Activated naive CD8-positive, alpha-beta T cell treated with anti-CD3 and anti-CD28 coated beads, Interleukin-2, amount 10 ng/mL, durations not matched to agents 7 days and 5 days (primary cell): ENCODE measurements around the gene TPM2. TPM values are rescaled to one million over a fixed set of nuclear protein-coding genes. Genes with fewer than 3 reads are reported as not detected.
A peak's percentile ranks its signal among the peaks of the same experiment; 100 is the strongest.

Experiments used
- ATAC-seq: fragments of 150-1000 bp; cut with Tn5 transposase; one replicate; pipeline ENCODE4 v1.10.0; 2021; ENCODE audit warnings: low read depth, moderate library complexity
- POLR2A ChIA-PET: fragments of 350-600 bp; sonication (Branson Sonifier 250); formaldehyde crosslinking; loops from one replicate; lab custom pipeline; 2021; ENCODE audit warnings: antibody characterized with exemption; lab: Charles Lee
- DNase-seq: peaks from one replicate; pipeline ENCODE4 v3.0.0; 2021
- H3K27ac Mint-ChIP-seq: one replicate; pipeline ENCODE4 v1.8.0; 2022; ENCODE audit warnings: mild to moderate bottlenecking, mixed read lengths
- H3K27me3 Mint-ChIP-seq: one replicate; pipeline ENCODE4 v1.8.0; 2022; ENCODE audit warnings: mild to moderate bottlenecking, moderate library complexity, mixed read lengths
- H3K36me3 Mint-ChIP-seq: one replicate; pipeline ENCODE4 v1.8.0; 2021; ENCODE audit warnings: mild to moderate bottlenecking, mixed read lengths
- H3K4me1 Mint-ChIP-seq: one replicate; pipeline ENCODE4 v1.8.0; 2021; ENCODE audit warnings: mixed read lengths
- H3K4me3 Mint-ChIP-seq: one replicate; pipeline ENCODE4 v1.8.0; 2022; ENCODE audit warnings: mild to moderate bottlenecking, moderate library complexity, mixed read lengths
- H3K9me3 Mint-ChIP-seq: one replicate; pipeline ENCODE4 v1.8.0; 2021; ENCODE audit warnings: mixed read lengths
- total RNA-seq, 2 experiments: library from RNA; stranded (reverse); gene quantifications; one replicate each; pipeline ENCODE4 v1.2.3, GENCODE V29; 2021

TPM2 gene
- total RNA-seq, 2 experiments from 2014 or later, result 35.7 to 36.9 TPM

GRCh38 chr9:35700031-35700430 lies 10.3 kb upstream of the TPM2 start:
- POLR2A ChIA-PET, result no interaction called here
- H3K4me3 Mint-ChIP-seq, result no peak overlapping the region

GRCh38 chr9:35698231-35698630 lies 8.5 kb upstream of the TPM2 start:
- H3K27me3 Mint-ChIP-seq, result no peaks in the 10 kb centered on the region
- no peaks in the 10 kb centered on the region for H3K9me3 Mint-ChIP-seq
- no peak overlapping the region for H3K4me3 Mint-ChIP-seq
- ATAC-seq (no peak), DNase-seq (no peak)
- H3K4me1 Mint-ChIP-seq, result peaks cover 5% of the 10 kb centered on the region
- POLR2A ChIA-PET, result no interaction called here
- H3K27ac Mint-ChIP-seq, result no peak overlapping the region
- peaks cover 24% of the 10 kb centered on the region for H3K36me3 Mint-ChIP-seq

More at GRCh38 chr9:35700031-35700430, 10.3 kb upstream of the TPM2 start:
- Mint-ChIP-seq H3K27ac (no peak overlapping the region), H3K27me3 (no peaks in the 10 kb centered on the region), H3K36me3 (peaks cover 34% of the 10 kb centered on the region), H3K9me3 (no peaks in the 10 kb centered on the region), H3K4me1 (peaks cover 5% of the 10 kb centered on the region)
- no peak for DNase-seq
- ATAC-seq, result no peak

GRCh38 chr9:35697486-35697885 lies 7.8 kb upstream of the TPM2 start:
- H3K36me3 Mint-ChIP-seq, result peaks cover 18% of the 10 kb centered on the region
- no peak overlapping the region for H3K4me3 Mint-ChIP-seq
- H3K27ac Mint-ChIP-seq, result no peak overlapping the region
- ATAC-seq, result no peak
- POLR2A ChIA-PET, result interaction anchor here (1.4 to 1.6 kb wide), 3 partner anchors 34 to 51 kb away, joined by 4 to 9 read pairs (median 5); partner anchors contain the start of genes CREB3 and TLN1
- H3K27me3 Mint-ChIP-seq, result no peaks in the 10 kb centered on the region
- H3K4me1 Mint-ChIP-seq, result peaks cover 5% of the 10 kb centered on the region
- DNase-seq, result no peak
- no peaks in the 10 kb centered on the region for H3K9me3 Mint-ChIP-seq

- H3K9me3 Mint-ChIP-seq, result no peaks in the 10 kb centered on the region
- no peaks in the 10 kb centered on the region for H3K27me3 Mint-ChIP-seq
- POLR2A ChIA-PET, result interaction anchor here (0.6 to 1.6 kb wide), 9 partner anchors 8 to 93 kb away, joined by 3 to 9 read pairs (median 5); partner anchors contain the start of genes ARHGEF39, CREB3, GBA2 and RGP1
- peak; percentile 81 for ATAC-seq
- no peak overlapping the region for H3K27ac Mint-ChIP-seq
- peaks cover 9% of the 10 kb centered on the region for H3K4me1 Mint-ChIP-seq
- peaks cover 18% of the 10 kb centered on the region for H3K36me3 Mint-ChIP-seq
- no peak overlapping the region for H3K4me3 Mint-ChIP-seq
- peak; percentile 55 for DNase-seq
Observed at GRCh38 chr9:35696520-35697215, 6.9 kb upstream of the TPM2 start.

GRCh38 chr9:35695943-35696401 lies 6.2 kb upstream of the TPM2 start:
- ATAC-seq (no peak), DNase-seq (no peak)
- H3K4me3 Mint-ChIP-seq, result no peak overlapping the region
- no peaks in the 10 kb centered on the region for H3K27me3 Mint-ChIP-seq
- POLR2A ChIA-PET, result interaction anchor here (1.2 to 1.6 kb wide), 7 partner anchors 9 to 84 kb away, joined by 3 to 9 read pairs (median 5); partner anchors contain the start of genes ARHGEF39, CREB3, GBA2 and RGP1
- peaks cover 18% of the 10 kb centered on the region for H3K36me3 Mint-ChIP-seq
- H3K27ac Mint-ChIP-seq, result no peak overlapping the region
- peaks cover 9% of the 10 kb centered on the region for H3K4me1 Mint-ChIP-seq
- no peaks in the 10 kb centered on the region for H3K9me3 Mint-ChIP-seq

GRCh38 chr9:35691757-35692301 lies 2.1 kb upstream of the TPM2 start:
- no peak for ATAC-seq
- Mint-ChIP-seq H3K27me3 (no peaks in the 10 kb centered on the region), H3K4me1 (peaks cover 15% of the 10 kb centered on the region)

GRCh38 chr9:35691334-35691650 lies 1.6 kb upstream of the TPM2 start:
- no peak for DNase-seq
- H3K27me3 Mint-ChIP-seq, result no peaks in the 10 kb centered on the region
- peaks cover 1% of the 10 kb centered on the region for H3K36me3 Mint-ChIP-seq
- H3K27ac Mint-ChIP-seq, result peak overlapping the region; percentile 78
- POLR2A ChIA-PET, result interaction anchor here (0.7 to 2.8 kb wide), 7 partner anchors 27 to 532 kb away, joined by 3 to 11 read pairs (median 6); partner anchors contain the start of genes ARHGEF39, CREB3 and TLN1
- peaks cover 12% of the 10 kb centered on the region for H3K4me1 Mint-ChIP-seq
- no peaks in the 10 kb centered on the region for H3K9me3 Mint-ChIP-seq
- no peak for ATAC-seq
- peak overlapping the region; percentile 91 for H3K4me3 Mint-ChIP-seq

More at GRCh38 chr9:35691757-35692301, 2.1 kb upstream of the TPM2 start:
- POLR2A ChIA-PET, result interaction anchor here (0.7 to 2.8 kb wide), 6 partner anchors 27 to 61 kb away, joined by 3 to 11 read pairs (median 6); partner anchors contain the start of genes ARHGEF39, CREB3 and TLN1
- DNase-seq, result no peak
- Mint-ChIP-seq H3K9me3 (no peaks in the 10 kb centered on the region), H3K36me3 (peaks cover 6% of the 10 kb centered on the region), H3K27ac (no peak overlapping the region), H3K4me3 (peak overlapping the region; percentile 91)

GRCh38 chr9:35690614-35691333 lies 1.0 kb upstream of the TPM2 start:
- peaks cover 12% of the 10 kb centered on the region for H3K4me1 Mint-ChIP-seq

GRCh38 chr9:35690294-35690613 lies 529 bp upstream of the TPM2 start:
- Mint-ChIP-seq H3K27ac (no peak overlapping the region), H3K9me3 (no peaks in the 10 kb centered on the region), H3K4me1 (peaks cover 12% of the 10 kb centered on the region), H3K4me3 (peak overlapping the region; percentile 72), H3K36me3 (no peaks in the 10 kb centered on the region), H3K27me3 (no peaks in the 10 kb centered on the region)
- POLR2A ChIA-PET, result interaction anchor here (0.7 to 2.8 kb wide), 7 partner anchors 15 to 71 kb away, joined by 3 to 11 read pairs (median 5); partner anchors contain the start of genes ARHGEF39, CCDC107 and RMRP
- no peak for DNase-seq
- ATAC-seq, result no peak

More at GRCh38 chr9:35690614-35691333, 1.0 kb upstream of the TPM2 start:
- H3K36me3 Mint-ChIP-seq, result no peaks in the 10 kb centered on the region
- ATAC-seq (peak; percentile 37), DNase-seq (peak; percentile 49)
- H3K4me3 Mint-ChIP-seq, result peak overlapping the region; percentile 91
- no peaks in the 10 kb centered on the region for H3K27me3 Mint-ChIP-seq
- H3K27ac Mint-ChIP-seq, result peak overlapping the region; percentile 78
- H3K9me3 Mint-ChIP-seq, result no peaks in the 10 kb centered on the region
- POLR2A ChIA-PET, result interaction anchor here (0.7 to 2.8 kb wide), 8 partner anchors 26 to 533 kb away, joined by 3 to 11 read pairs (median 6); partner anchors contain the start of genes ARHGEF39, CCDC107, CREB3 and RMRP

GRCh38 chr9:35688558-35689541 lies 875 bp downstream of the TPM2 start:
- ATAC-seq (peak; percentile 44), DNase-seq (no peak)
- Mint-ChIP-seq H3K27ac (peak overlapping the region; percentile 50), H3K9me3 (no peaks in the 10 kb centered on the region), H3K36me3 (no peaks in the 10 kb centered on the region), H3K4me3 (peak overlapping the region; percentile 67), H3K27me3 (no peaks in the 10 kb centered on the region), H3K4me1 (peaks cover 12% of the 10 kb centered on the region)
- POLR2A ChIA-PET, result interaction anchor here (0.9 to 1.2 kb wide), 4 partner anchors 13 to 43 kb away, joined by 3 to 4 read pairs (median 4); partner anchors contain the start of genes ARHGEF39, CREB3 and TLN1

GRCh38 chr9:35687972-35688557 lies 1.7 kb downstream of the TPM2 start:
- Mint-ChIP-seq H3K36me3 (no peaks in the 10 kb centered on the region), H3K4me3 (no peak overlapping the region), H3K4me1 (peaks cover 12% of the 10 kb centered on the region), H3K27ac (no peak overlapping the region), H3K27me3 (no peaks in the 10 kb centered on the region), H3K9me3 (no peaks in the 10 kb centered on the region)
- no peak for DNase-seq
- no peak for ATAC-seq
- POLR2A ChIA-PET, result interaction anchor here (0.9 to 1.2 kb wide), 5 partner anchors 12 to 71 kb away, joined by 3 to 4 read pairs (median 3); partner anchors contain the start of genes ARHGEF39, CREB3 and TLN1
